DMS 273 (cell line): ENCODE data around the gene SPDYE9.
"Not testable (repeated sequence)": the region's sequence is repeated elsewhere in the genome, so short reads cannot be mapped to it uniquely, and the experiment has no call there.

ENCODE experiments used
- DNase-seq: peaks from one replicate; lab custom pipeline; 2025; ENCODE audit not compliant: unreplicated experiment; lab: John Stamatoyannopoulos, UW

The SPDYE9 gene, protein sequence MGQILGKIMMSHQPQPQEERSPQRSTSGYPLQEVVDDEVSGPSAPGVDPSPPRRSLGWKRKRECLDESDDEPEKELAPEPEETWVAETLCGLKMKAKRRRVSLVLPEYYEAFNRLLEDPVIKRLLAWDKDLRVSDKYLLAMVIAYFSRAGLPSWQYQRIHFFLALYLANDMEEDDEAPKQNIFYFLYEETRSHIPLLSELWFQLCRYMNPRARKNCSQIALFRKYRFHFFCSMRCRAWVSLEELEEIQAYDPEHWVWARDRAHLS

GRCh38 chr7:73085938-73086337, at the start of gene SPDYE9:
Gene SPDYE9 (minus strand): TSS chr7:73086038. CDS start chr7:73084238, 1,800 bp downstream.
- not testable (repeated sequence) for DNase-seq

GRCh38 chr7:73134866-73135265, 49.0 kb upstream of the SPDYE9 start:
- DNase-seq, result not testable (repeated sequence)

DNA sequence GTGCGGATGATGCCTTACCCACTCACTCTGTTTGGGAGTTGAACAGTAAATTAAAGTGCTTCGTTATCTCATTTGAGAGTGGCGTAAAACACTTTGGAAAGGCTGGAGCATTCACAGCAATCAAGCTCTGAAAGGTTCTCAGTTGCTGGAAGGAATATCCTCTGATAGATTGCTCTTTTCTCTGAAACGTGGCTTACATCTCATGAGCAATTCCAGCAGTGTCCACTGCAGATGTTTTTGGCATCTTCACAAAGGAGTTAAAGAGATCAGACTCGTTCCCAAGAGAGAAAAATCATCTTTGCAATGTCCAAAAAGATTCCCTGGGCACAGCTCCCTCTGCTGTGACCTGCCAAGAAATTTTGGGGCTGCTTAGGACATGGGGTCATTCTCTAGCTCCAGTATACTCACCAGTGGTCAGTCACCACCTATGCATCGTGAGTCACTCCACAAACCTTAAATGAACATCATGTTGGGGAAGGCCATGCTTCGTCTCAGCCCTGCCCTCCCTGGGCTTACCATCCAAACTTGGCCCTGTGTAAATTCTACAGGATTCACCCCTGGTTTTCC, 46.9 kb upstream of the SPDYE9 start:
- DNase-seq, result not testable (repeated sequence)

- DNase-seq, result not testable (repeated sequence)
Measured at GRCh38 chr7:73130612-73131011, 44.8 kb upstream of the SPDYE9 start.

GRCh38 chr7:73124126-73124525, 38.3 kb upstream of the SPDYE9 start:
- DNase-seq, result not testable (repeated sequence)

GRCh38 chr7:73122778-73123447, 37.1 kb upstream of the SPDYE9 start:
- DNase-seq, result not testable (repeated sequence)

- DNase-seq, result not testable (repeated sequence)
Measured at GRCh38 chr7:73118155-73118554, 32.3 kb upstream of the SPDYE9 start.

DNA sequence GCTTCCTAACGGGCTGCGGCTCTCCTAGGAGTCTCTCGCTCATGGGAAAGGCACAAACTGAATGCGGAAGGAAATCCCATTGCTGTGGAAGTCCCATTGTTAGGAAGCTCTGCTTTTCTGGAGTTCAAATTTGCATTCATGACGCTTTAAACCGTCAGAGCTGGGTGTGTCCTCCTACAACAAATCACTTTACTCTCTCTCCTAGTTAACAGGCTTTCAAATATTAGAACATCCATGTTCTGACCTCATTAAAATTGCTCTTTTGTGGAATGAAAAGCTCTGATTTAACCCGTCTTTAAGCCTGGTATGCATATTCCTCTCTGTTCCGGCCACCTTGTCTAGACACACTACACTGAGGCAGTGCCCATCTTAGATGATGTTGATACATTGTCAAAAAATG, 28.0 kb downstream of the SPDYE9 start, which contains the start of gene SPDYE11:
Gene SPDYE11, minus strand, starts transcription at position 101 of the 400 bp plus-strand sequence. CDS start 1,800 bp downstream, outside the sequence.
- DNase-seq, result not testable (repeated sequence)

DNA sequence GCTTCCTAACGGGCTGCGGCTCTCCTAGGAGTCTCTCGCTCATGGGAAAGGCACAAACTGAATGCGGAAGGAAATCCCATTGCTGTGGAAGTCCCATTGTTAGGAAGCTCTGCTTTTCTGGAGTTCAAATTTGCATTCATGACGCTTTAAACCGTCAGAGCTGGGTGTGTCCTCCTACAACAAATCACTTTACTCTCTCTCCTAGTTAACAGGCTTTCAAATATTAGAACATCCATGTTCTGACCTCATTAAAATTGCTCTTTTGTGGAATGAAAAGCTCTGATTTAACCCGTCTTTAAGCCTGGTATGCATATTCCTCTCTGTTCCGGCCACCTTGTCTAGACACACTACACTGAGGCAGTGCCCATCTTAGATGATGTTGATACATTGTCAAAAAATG, 56.2 kb downstream of the SPDYE9 start, which contains the start of gene SPDYE8:
Gene SPDYE8, minus strand, starts transcription at position 101 of the 400 bp plus-strand sequence. CDS start 1,800 bp downstream, outside the sequence.
- not testable (repeated sequence) for DNase-seq
